DMS153 (cell line): ENCODE measurements around the gene MRPL44.
"Not testable (repeated sequence)": the region's sequence is repeated elsewhere in the genome, so short reads cannot be mapped to it uniquely, and the experiment has no call there.

Experiments used
- DNase-seq: peaks from one replicate; lab custom pipeline; 2025; lab: John Stamatoyannopoulos, UW

MRPL44 gene

GRCh38 chr2:223936862-223937326, 20.4 kb upstream of the MRPL44 start:
- DNase-seq: no peak

GRCh38 chr2:223937535-223937934, 19.7 kb upstream of the MRPL44 start:
- DNase-seq: no peak

- DNase-seq: not testable (repeated sequence)
Observed at GRCh38 chr2:223939438-223939837, 17.8 kb upstream of the MRPL44 start.

GRCh38 chr2:223941579-223942277, 15.5 kb upstream of the MRPL44 start:
- no peak for DNase-seq

GRCh38 chr2:223943135-223943534, 14.1 kb upstream of the MRPL44 start:
- DNase-seq: no peak

- no peak for DNase-seq
Observed at GRCh38 chr2:223943561-223944008, 13.7 kb upstream of the MRPL44 start.

- DNase-seq: no peak
Observed at GRCh38 chr2:223944166-223944702, 13.0 kb upstream of the MRPL44 start.

- DNase-seq: peak; percentile 44
Observed at GRCh38 chr2:223944703-223945531, 12.3 kb upstream of the MRPL44 start, which contains the start of gene WDFY1. Gene WDFY1, minus strand, starts transcription at chr2:223945335. Its CDS starts 51 bp downstream, at chr2:223945284.

- DNase-seq: no peak
Observed at GRCh38 chr2:223945755-223946154, 11.5 kb upstream of the MRPL44 start.

- DNase-seq: no peak
Observed at GRCh38 chr2:223947711-223948205, 9.5 kb upstream of the MRPL44 start.

GRCh38 chr2:223949241-223949840, 7.9 kb upstream of the MRPL44 start:
- no peak for DNase-seq

GRCh38 chr2:223950448-223951347, 6.6 kb upstream of the MRPL44 start:
- DNase-seq: peak; percentile 24

- peak; percentile 4 for DNase-seq
Observed at GRCh38 chr2:223952280-223952968, 4.8 kb upstream of the MRPL44 start.

GRCh38 chr2:223954401-223954800, 2.9 kb upstream of the MRPL44 start:
- no peak for DNase-seq

GRCh38 chr2:223956300-223956699, 963 bp upstream of the MRPL44 start:
- DNase-seq: no peak

GRCh38 chr2:223959688-223960087, 2.4 kb downstream of the MRPL44 start:
- no peak for DNase-seq

GRCh38 chr2:223967981-223968380, 10.7 kb downstream of the MRPL44 start:
- no peak for DNase-seq

- DNase-seq: no peak
Observed at GRCh38 chr2:223969315-223969714, 12.1 kb downstream of the MRPL44 start.

- DNase-seq: no peak
Observed at GRCh38 chr2:223969856-223970255, 12.6 kb downstream of the MRPL44 start.

- DNase-seq: peak; percentile 13
Observed at GRCh38 chr2:223970343-223971128, 13.3 kb downstream of the MRPL44 start.
